Kidney capillary endothelial cell (primary cell): ENCODE data around the gene ZNF580.
A peak's percentile ranks its signal among the peaks of the same experiment; 100 is the strongest.

Experiments used
- DNase-seq: peaks from one replicate; pipeline ENCODE4 v3.0.0-alpha.2; 2018; ENCODE audit warnings: low spot score

ZNF580 gene

GRCh38 chr19:55647732-55648584 lies 7.2 kb downstream of the ZNF580 start, which contains the start of gene CCDC106:
Gene CCDC106 (plus strand): TSS chr19:55648212. CDS start chr19:55649047, 835 bp downstream.
- DNase-seq: no peak

GRCh38 chr19:55648585-55649267 lies 7.9 kb downstream of the ZNF580 start:
- DNase-seq: no peak

GRCh38 chr19:55649268-55650125 lies 8.7 kb downstream of the ZNF580 start:
- DNase-seq: no peak

GRCh38 chr19:55650126-55650557 lies 9.3 kb downstream of the ZNF580 start:
- no peak for DNase-seq

GRCh38 chr19:55650602-55651230 lies 9.9 kb downstream of the ZNF580 start:
- no peak for DNase-seq

GRCh38 chr19:55651236-55651635 lies 10.4 kb downstream of the ZNF580 start:
- no peak for DNase-seq

- no peak for DNase-seq
These were observed 11.7 kb downstream of the ZNF580 start for GRCh38 chr19:55652311-55653128.

GRCh38 chr19:55653651-55654322 lies 13.0 kb downstream of the ZNF580 start:
- peak; percentile 98 for DNase-seq

GRCh38 chr19:55654323-55654867 lies 13.6 kb downstream of the ZNF580 start:
- peak; percentile 99 for DNase-seq

- DNase-seq: peak; percentile 89
These were observed 14.3 kb downstream of the ZNF580 start, which contains the start of gene U2AF2 for GRCh38 chr19:55654868-55655647. Gene U2AF2 (plus strand): TSS chr19:55655035. CDS start chr19:55655105, 70 bp downstream.

- DNase-seq: no peak
These were observed 14.8 kb downstream of the ZNF580 start for GRCh38 chr19:55655648-55656040.

- DNase-seq: no peak
These were observed 15.8 kb downstream of the ZNF580 start for GRCh38 chr19:55656552-55656951.

DNA sequence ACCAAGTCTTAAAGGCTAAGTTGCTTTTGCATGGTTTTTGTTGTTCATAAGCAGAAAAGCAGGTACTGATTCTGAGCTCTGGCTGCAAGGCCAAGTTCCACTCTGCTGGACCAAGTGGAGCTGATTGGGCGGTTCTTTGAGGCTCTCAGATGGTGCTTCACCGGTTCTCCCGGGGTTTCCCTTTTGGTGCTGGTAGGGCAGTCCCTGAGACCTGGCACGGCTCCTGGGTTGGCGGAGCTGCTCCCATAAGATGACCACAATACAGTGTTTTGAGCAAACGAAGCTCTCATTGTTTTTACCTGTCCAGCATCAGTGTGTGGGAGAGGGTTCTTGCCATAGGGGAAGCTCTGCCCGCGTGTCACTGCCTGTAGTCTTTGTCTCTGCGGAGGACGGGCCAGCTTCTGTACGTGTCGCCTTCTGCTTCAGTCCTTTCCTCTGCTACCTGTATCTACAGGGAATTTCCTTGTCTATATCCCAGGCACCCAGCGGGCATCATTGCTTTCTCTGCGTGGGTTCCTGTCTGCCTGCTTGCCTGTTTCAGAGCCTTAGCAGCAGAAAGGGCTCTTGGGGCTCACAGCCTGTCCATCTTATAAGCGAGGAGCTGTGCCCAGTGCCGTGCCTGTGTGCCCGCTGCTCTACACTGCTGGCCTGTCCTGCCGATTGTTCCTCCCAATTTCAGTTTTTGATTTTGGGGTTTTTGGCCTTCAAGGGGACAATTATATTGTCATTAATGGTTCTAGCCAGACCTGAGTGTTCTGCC lies 16.4 kb downstream of the ZNF580 start:
- DNase-seq: no peak

GRCh38 chr19:55658846-55659459 lies 18.2 kb downstream of the ZNF580 start:
- DNase-seq: no peak

- no peak for DNase-seq
These were observed 19.0 kb downstream of the ZNF580 start for GRCh38 chr19:55659822-55660221.

DNA sequence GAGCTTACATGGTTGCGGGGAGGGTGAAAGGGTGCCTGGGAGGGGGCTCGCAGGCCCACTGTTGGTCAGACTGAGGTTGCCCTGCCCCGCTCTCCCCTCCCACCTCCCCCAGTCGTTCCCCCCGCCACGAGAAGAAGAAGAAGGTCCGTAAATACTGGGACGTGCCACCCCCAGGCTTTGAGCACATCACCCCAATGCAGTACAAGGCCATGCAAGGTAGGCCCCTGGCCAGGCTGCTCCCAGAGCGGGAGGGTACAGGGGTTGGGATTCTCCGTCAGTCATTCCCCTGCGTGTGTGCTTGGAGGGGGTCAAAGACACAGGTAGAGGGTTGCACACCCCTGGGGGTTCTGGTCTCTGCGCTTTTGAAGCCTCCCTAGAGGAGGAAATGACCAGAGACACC lies 19.6 kb downstream of the ZNF580 start:
- DNase-seq: no peak

DNA sequence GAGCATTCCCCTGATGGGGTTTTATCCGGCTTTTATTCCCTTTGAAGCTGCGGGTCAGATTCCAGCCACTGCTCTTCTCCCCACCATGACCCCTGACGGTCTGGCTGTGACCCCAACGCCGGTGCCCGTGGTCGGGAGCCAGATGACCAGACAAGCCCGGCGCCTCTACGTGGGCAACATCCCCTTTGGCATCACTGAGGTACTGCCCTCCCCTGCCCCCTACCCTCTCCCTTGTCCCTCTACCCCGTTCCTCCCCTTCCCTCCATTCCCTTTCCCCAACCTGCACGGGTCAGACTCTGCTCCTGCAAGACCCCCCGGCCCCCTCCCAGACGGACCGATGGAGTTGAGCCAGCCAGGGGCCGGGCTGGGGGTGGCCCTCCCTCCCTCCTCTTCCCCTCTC lies 20.2 kb downstream of the ZNF580 start:
- DNase-seq: no peak

DNA sequence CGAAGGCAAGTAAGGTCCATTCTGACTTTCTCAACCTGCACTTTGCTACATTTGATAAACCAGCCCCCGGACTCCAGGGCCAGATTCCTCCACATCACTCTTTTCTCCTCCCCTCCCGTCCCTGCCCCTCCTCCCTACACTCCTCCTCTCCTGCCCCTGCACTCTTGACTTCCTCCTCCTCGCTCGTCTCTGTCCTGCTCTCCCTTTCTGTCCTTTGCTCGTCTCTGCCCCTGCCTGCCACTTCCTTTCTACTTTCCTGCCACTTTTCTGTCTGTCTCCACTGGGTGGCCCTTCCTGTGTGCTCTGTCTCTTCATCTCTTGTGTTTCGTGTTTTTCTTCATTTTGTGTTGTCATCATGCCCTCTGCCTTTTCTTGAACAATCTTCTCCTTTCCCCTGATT lies 21.0 kb downstream of the ZNF580 start:
- DNase-seq: no peak
